OCI-LY7 (cell line): ENCODE results near the gene ZNF341. TPM values are rescaled to one million over a fixed set of nuclear protein-coding genes. Genes with fewer than 3 reads are reported as not detected.

Experiments used
- BruUV-seq: library from RNA; stranded (reverse); fragments of 400-500 nt; replicated peaks from 2 replicates; lab custom pipeline; 2021; lab: Mats Ljungman, UMichigan
- CTCF ChIA-PET: fragments of 300-600 bp; sonication (Branson Sonifier 250); formaldehyde crosslinking; loops from one replicate; lab custom pipeline; 2022; ENCODE audit warnings: antibody characterized with exemption; ENCODE audit not compliant: unreplicated experiment; lab: Charles Lee
- POLR2A ChIA-PET: fragments of 300-600 bp; sonication (Branson Sonifier 250); formaldehyde crosslinking; loops from one replicate; lab custom pipeline; 2022; ENCODE audit warnings: antibody characterized with exemption; lab: Charles Lee
- DNase-seq: peaks from one replicate; pipeline ENCODE4 v3.0.0-alpha.2; 2015; ENCODE audit warnings: low spot score
- H2AFZ ChIP-seq: fragments of 200-600 bp; sonication (generic), shearing (Covaris generic); 2 replicates; pipeline ENCODE4 v1.6.1; 2014; ENCODE audit warnings: mild to moderate bottlenecking, antibody characterized with exemption, low read length, moderate library complexity
- H3K27ac ChIP-seq: fragments of 200-600 bp; sonication (generic); 2 replicates; pipeline ENCODE4 v1.5.1; 2014; ENCODE audit warnings: mixed run types, low read depth, mild to moderate bottlenecking, moderate library complexity, low read length, inconsistent platforms; ENCODE audit not compliant: poor library complexity, severe bottlenecking
- H3K36me3 ChIP-seq: fragments of 200-600 bp; sonication (generic); 2 replicates; pipeline ENCODE4 v1.6.1; 2014; ENCODE audit warnings: mild to moderate bottlenecking, antibody characterized with exemption, low read length, moderate library complexity, mixed read lengths; ENCODE audit not compliant: insufficient read depth
- H3K4me1 ChIP-seq: fragments of 200-600 bp; sonication (generic); 2 replicates; pipeline ENCODE4 v1.5.1; 2014; ENCODE audit warnings: mild to moderate bottlenecking, low read length; ENCODE audit not compliant: insufficient read depth, poor library complexity, severe bottlenecking
- H3K4me2 ChIP-seq: fragments of 200-600 bp; sonication (generic); 2 replicates; pipeline ENCODE4 v1.6.1; 2014; ENCODE audit warnings: mild to moderate bottlenecking, low read length
- H3K4me3 ChIP-seq: fragments of 200-600 bp; sonication (generic); 2 replicates; pipeline ENCODE4 v1.5.1; 2014; ENCODE audit warnings: mild to moderate bottlenecking, low read depth, low read length; ENCODE audit not compliant: poor library complexity, severe bottlenecking
- H3K79me2 ChIP-seq: fragments of 200-600 bp; sonication (generic); 2 replicates; pipeline ENCODE4 v1.6.1; 2016; ENCODE audit warnings: low read depth, mild to moderate bottlenecking, low read length, moderate library complexity, mixed read lengths; ENCODE audit not compliant: insufficient read depth
- H3K9me2 ChIP-seq: fragments of 200-600 bp; sonication (generic); 2 replicates; pipeline ENCODE4 v1.6.1; 2016; ENCODE audit warnings: mild to moderate bottlenecking, low read length, mixed read lengths; ENCODE audit not compliant: insufficient read depth
- H3K9me3 ChIP-seq: fragments of 200-600 bp; sonication (generic); 2 replicates; pipeline ENCODE4 v1.6.1; 2014; ENCODE audit warnings: mild to moderate bottlenecking, mixed run types, low read length, mixed read lengths
- H4K20me1 ChIP-seq: fragments of 200-600 bp; sonication (generic); 2 replicates; pipeline ENCODE4 v1.6.1; 2014; ENCODE audit warnings: mild to moderate bottlenecking, antibody characterized with exemption, low read length, moderate library complexity, mixed read lengths; ENCODE audit not compliant: insufficient read depth
- EZH2phosphoT487 ChIP-seq: fragments of 200-600 bp; sonication (generic); IDR thresholded peaks from 2 replicates; pipeline ENCODE4 v1.6.1; 2018; ENCODE audit warnings: low read depth, borderline replicate concordance, mild to moderate bottlenecking, mixed run types, antibody characterized with exemption, low read length, moderate library complexity, mixed read lengths
- intact Hi-C: fragments of 100-400 bp; cut with micrococcal nuclease; formaldehyde crosslinking; loops from one replicate; pipeline ENCODE4 v1.10.0; 2022; ENCODE audit not compliant: unreplicated experiment
- total RNA-seq, 2 experiments: library from RNA; depleted of rRNA in 1 of 2; stranded (reverse); fragments of >200 nt in 1 of 2; shearing (Covaris generic) in 1 of 2; gene quantifications; 2 replicates each; pipeline ENCODE4 v1.2.3, GENCODE V29; 2014 to 2022
- TF ChIP-seq, protein P1 (sequence below): fragments of 200-600 bp; sonication (generic); conservative IDR thresholded peaks from 2 replicates; pipeline ENCODE4 v1.5.1; 2014; ENCODE audit warnings: mild to moderate bottlenecking, antibody characterized with exemption, low read length, moderate library complexity, mixed read lengths

Gene ZNF341
- total RNA-seq, 2 experiments from 2014 or later = 3.2 to 7.7 TPM

DNA sequence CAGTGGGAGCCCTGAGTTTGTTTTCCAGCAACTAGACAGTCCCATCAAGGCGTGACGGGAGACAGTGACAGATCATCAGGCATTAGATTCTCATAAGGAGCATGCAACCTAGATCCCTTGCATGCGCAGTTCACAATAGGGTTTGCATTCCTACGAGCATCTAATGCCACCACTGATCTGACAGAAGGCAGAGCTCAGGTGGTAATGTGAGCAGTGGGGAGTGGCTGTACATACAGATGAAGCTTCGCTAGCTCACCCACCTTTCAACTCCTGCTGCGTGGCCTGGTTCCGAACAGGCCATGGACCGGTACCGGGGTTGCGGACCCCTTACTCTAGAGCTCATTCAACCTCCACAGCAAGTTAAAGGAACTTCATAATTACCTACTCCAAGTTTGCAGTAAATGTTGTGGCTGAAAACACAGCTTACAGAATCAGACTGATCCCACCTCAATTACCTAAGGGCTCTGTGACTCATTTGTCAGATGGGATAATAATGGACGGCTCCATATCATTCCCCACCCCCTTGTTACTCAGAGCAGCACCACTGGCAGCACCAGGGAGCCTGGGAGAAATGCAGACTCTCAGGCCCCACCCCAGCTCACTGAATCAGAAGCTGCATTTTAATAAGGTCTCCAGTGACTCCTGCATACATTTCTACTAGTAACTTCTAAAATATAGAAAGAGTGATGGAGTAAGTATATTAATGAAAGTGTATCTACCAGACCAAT, 27.4 kb upstream of the ZNF341 start:
- TF ChIP-seq, protein P1, sequence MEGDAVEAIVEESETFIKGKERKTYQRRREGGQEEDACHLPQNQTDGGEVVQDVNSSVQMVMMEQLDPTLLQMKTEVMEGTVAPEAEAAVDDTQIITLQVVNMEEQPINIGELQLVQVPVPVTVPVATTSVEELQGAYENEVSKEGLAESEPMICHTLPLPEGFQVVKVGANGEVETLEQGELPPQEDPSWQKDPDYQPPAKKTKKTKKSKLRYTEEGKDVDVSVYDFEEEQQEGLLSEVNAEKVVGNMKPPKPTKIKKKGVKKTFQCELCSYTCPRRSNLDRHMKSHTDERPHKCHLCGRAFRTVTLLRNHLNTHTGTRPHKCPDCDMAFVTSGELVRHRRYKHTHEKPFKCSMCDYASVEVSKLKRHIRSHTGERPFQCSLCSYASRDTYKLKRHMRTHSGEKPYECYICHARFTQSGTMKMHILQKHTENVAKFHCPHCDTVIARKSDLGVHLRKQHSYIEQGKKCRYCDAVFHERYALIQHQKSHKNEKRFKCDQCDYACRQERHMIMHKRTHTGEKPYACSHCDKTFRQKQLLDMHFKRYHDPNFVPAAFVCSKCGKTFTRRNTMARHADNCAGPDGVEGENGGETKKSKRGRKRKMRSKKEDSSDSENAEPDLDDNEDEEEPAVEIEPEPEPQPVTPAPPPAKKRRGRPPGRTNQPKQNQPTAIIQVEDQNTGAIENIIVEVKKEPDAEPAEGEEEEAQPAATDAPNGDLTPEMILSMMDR = no peak
- no peak for TF ChIP-seq EZH2phosphoT487
- intact Hi-C loops = no loop called here
- no peak overlapping the region for H3K27ac ChIP-seq
- H3K4me3 ChIP-seq = no peak overlapping the region
- H3K79me2 ChIP-seq = no peaks in the 10 kb centered on the region
- POLR2A ChIA-PET = interaction anchor here (0.6 to 1.3 kb wide), 4 partner anchors 11 to 36 kb away, joined by 3 to 5 read pairs (median 4); no protein-coding TSS in a partner anchor
- CTCF ChIA-PET = no interaction called here
- H3K36me3 ChIP-seq = no peaks in the 10 kb centered on the region
- peaks cover 5% of the 10 kb centered on the region for H3K4me1 ChIP-seq
- no peaks in the 10 kb centered on the region for H3K9me3 ChIP-seq
- no peak overlapping the region for H2AFZ ChIP-seq
- H4K20me1 ChIP-seq = no peaks in the 10 kb centered on the region
- H3K4me2 ChIP-seq = no peak overlapping the region
- DNase-seq = no peak
- no TSS peak for BruUV-seq
- H3K9me2 ChIP-seq = no peaks in the 10 kb centered on the region

- no peak overlapping the region for H3K4me2 ChIP-seq
- no peaks in the 10 kb centered on the region for H3K9me3 ChIP-seq
- H3K4me1 ChIP-seq = peaks cover 5% of the 10 kb centered on the region
- H3K9me2 ChIP-seq = no peaks in the 10 kb centered on the region
- POLR2A ChIA-PET = no interaction called here
- no peak overlapping the region for H3K27ac ChIP-seq
- H3K79me2 ChIP-seq = no peaks in the 10 kb centered on the region
- no peak overlapping the region for H2AFZ ChIP-seq
- CTCF ChIA-PET = no interaction called here
- intact Hi-C loops = no loop called here
- H4K20me1 ChIP-seq = no peaks in the 10 kb centered on the region
- no TSS peak for BruUV-seq
- H3K36me3 ChIP-seq = no peaks in the 10 kb centered on the region
- no peak for DNase-seq
- TF ChIP-seq EZH2phosphoT487 = no peak
- TF ChIP-seq, protein P1 = no peak
- no peak overlapping the region for H3K4me3 ChIP-seq
Measured at GRCh38 chr20:33707668-33708067, 24.1 kb upstream of the ZNF341 start.

- Histone ChIP-seq H3K27ac (no peak overlapping the region), H3K4me3 (no peak overlapping the region), H3K79me2 (no peaks in the 10 kb centered on the region), H3K9me3 (no peaks in the 10 kb centered on the region), H3K4me2 (no peak overlapping the region), H3K9me2 (no peaks in the 10 kb centered on the region), H4K20me1 (no peaks in the 10 kb centered on the region), H3K36me3 (no peaks in the 10 kb centered on the region), H2AFZ (no peak overlapping the region), H3K4me1 (peaks cover 5% of the 10 kb centered on the region)
- TF ChIP-seq, protein P1 = no peak
- TF ChIP-seq EZH2phosphoT487 = no peak
- no peak for DNase-seq
- ChIA-PET POLR2A (interaction anchor here (0.5 to 0.6 kb wide), 2 partner anchors 16 to 52 kb away, joined by 4 to 5 read pairs; no protein-coding TSS in a partner anchor), CTCF (no interaction called here)
- BruUV-seq = no TSS peak
- intact Hi-C loops = no loop called here
Measured at GRCh38 chr20:33709398-33709797, 22.4 kb upstream of the ZNF341 start.
